ENCODE measurements around the gene PERM1.

Gene PERM1

DNA sequence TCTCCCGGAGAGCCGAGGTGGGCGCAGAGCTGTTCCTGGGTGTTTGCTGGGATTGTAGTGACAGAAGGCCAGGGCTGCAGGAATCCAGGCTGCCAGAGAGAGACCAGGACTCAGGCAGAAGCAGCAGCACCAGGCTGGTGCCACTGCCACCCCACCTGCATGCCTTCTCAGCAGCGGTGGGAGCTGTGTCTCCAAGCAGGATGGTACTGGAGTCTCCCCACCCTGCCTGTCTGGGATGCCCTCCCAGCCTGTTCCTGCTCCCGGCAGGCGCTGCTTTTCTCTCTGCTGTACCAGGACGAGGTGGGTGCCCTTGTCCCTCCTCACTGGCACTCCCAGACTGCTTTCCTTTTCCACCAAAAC lies 22.5 kb upstream of the PERM1 start:
- H3K4me3 ChIP-seq (ENCODE audit: low read depth, low read length) = no peak overlapping the region
- TF ChIP-seq, protein P1, sequence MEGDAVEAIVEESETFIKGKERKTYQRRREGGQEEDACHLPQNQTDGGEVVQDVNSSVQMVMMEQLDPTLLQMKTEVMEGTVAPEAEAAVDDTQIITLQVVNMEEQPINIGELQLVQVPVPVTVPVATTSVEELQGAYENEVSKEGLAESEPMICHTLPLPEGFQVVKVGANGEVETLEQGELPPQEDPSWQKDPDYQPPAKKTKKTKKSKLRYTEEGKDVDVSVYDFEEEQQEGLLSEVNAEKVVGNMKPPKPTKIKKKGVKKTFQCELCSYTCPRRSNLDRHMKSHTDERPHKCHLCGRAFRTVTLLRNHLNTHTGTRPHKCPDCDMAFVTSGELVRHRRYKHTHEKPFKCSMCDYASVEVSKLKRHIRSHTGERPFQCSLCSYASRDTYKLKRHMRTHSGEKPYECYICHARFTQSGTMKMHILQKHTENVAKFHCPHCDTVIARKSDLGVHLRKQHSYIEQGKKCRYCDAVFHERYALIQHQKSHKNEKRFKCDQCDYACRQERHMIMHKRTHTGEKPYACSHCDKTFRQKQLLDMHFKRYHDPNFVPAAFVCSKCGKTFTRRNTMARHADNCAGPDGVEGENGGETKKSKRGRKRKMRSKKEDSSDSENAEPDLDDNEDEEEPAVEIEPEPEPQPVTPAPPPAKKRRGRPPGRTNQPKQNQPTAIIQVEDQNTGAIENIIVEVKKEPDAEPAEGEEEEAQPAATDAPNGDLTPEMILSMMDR (IDR thresholded peaks at IDR 0.05; ENCODE audit: borderline replicate concordance, insufficient read depth, low read depth, low read length) = no peak

DNA sequence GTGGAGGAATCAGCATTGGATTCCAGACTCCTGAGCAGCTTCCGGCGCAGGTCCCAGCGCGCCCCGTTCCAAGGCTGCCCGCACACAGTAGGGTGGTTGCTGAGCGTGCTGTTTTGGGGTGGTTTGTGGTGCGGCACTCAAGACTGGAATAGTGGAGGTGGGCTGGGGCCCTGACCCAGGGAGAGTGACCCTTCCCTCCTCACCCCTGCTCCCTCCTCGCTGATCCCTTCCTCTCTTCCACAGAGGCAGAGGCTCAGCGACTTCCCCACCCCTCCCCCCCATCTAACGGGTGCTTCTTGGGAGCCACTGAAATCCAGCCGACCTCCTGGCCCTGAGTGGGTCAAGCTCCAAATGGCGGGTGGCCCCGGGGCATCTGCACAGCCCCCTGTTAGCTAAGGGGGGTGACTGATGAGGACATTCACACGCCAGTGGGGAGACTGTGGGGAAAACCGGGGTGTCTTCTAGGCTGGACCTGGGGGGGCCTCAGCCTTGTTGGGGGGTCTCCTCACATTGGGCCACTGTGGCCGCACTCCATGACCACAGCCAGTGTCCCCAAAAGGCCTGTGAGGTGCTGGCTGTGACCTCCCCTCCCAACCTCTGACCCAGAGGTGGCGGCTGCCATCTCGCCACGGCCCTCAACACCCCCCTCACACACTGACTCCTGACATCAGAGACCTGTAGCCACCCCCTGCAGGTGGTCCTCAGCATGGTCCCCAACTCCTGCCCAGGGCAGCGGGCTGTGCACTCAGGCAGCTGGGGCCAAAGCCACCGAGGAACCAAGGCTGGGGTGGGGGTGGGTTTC lies 21.9 kb upstream of the PERM1 start:
- TF ChIP-seq, protein P1 (IDR thresholded peaks at IDR 0.05; ENCODE audit: borderline replicate concordance, insufficient read depth, low read depth, low read length) = no peak
- H3K4me3 ChIP-seq (ENCODE audit: low read depth, low read length) = no peak overlapping the region

GRCh38 chr1:1001057-1001783 lies 19.3 kb upstream of the PERM1 start:
- TF ChIP-seq, protein P1 (IDR thresholded peaks at IDR 0.05; ENCODE audit: borderline replicate concordance, insufficient read depth, low read depth, low read length) = no peak

GRCh38 chr1:1000357-1001056 lies 18.6 kb upstream of the PERM1 start:
- TF ChIP-seq, protein P1 (IDR thresholded peaks at IDR 0.05; ENCODE audit: borderline replicate concordance, insufficient read depth, low read depth, low read length) = no peak
- peak overlapping the region; percentile 15 for H3K4me3 ChIP-seq (ENCODE audit: low read depth, low read length)

More at GRCh38 chr1:1001057-1001783, 19.3 kb upstream of the PERM1 start:
- H3K4me3 ChIP-seq (ENCODE audit: low read depth, low read length) = no peak overlapping the region

DNA sequence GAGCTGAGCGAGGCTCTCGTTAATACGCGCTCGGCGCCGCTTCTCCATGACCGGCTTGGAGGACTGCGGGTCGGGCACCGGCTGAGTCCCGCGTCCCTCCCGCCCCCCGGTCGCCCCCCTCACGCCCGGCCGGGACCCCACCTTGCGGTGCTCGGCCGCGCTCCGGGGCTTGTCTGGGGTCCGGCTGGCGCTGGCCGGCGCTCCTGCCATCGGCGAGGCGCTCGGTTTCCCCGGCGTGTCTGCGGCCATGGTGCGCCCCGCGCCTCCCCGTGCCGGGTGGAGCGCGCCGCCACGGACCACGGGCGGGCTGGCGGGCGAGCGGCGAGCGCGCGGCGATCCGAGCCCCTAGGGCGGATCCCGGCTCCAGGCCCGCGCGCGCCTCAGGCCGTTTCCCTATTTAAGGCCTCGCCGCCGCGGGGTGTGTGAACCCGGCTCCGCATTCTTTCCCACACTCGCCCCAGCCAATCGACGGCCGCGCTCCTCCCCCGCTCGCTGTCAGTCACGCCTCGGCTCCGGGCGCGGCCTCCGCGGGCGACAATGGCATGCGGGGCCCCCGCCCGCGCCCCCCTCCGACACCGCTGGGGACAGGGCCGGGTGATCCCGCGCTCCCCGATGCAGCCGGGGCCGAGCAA lies 17.9 kb upstream of the PERM1 start, which contains the start of gene HES4:
HES4 (minus strand) TSS at position 373 of the 632 bp plus-strand sequence; CDS start at position 249, 124 bp downstream.
- TF ChIP-seq, protein P1 (IDR thresholded peaks at IDR 0.05; ENCODE audit: borderline replicate concordance, insufficient read depth, low read depth, low read length) = no peak
- peak within 1 kb of the TSS; percentile 15 for H3K4me3 ChIP-seq (ENCODE audit: low read depth, low read length)

DNA sequence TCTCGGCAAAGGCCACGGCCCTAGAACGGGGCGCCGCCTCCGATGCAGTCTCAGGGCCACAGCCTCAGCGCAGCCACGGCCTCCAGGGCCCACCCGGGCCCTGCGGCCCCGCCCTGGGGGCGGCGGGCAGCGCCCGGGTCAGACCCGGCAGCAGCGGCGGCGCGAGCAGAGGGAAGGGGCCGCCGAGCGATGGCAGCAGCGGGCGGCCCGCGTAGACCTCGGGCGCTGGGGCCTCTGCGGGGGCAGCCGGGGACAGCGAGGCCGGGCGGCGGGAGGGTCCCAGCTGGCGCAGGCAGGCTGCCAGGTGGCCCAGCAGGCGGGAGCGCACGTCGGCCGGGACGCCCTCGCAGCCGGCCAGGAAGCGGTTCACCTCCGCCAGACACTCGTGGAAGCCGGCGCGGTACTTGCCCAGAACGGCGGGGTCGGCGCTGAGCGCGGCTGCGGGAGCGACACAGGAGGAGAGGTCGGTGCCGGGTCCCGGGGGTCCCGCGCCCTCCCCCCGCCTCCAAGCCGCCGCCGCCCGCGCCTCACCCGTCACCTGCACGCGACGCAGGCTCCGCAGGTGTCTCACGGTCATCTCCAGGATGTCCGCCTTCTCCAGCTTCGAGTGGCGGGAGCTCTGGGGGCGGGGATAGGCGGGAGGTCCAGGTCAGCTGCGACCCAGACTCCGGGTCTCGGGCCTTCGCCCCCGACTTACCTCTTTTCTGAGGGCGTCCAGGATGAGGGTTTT lies 17.3 kb upstream of the PERM1 start:
- no peak overlapping the region for H3K4me3 ChIP-seq (ENCODE audit: low read depth, low read length)
- TF ChIP-seq, protein P1 (IDR thresholded peaks at IDR 0.05; ENCODE audit: borderline replicate concordance, insufficient read depth, low read depth, low read length) = no peak
